ENCODE results near the gene RPSA.
"Not testable (repeated sequence)": the region's sequence is repeated elsewhere in the genome, so short reads cannot be mapped to it uniquely, and the experiment has no call there.

Gene RPSA

DNA sequence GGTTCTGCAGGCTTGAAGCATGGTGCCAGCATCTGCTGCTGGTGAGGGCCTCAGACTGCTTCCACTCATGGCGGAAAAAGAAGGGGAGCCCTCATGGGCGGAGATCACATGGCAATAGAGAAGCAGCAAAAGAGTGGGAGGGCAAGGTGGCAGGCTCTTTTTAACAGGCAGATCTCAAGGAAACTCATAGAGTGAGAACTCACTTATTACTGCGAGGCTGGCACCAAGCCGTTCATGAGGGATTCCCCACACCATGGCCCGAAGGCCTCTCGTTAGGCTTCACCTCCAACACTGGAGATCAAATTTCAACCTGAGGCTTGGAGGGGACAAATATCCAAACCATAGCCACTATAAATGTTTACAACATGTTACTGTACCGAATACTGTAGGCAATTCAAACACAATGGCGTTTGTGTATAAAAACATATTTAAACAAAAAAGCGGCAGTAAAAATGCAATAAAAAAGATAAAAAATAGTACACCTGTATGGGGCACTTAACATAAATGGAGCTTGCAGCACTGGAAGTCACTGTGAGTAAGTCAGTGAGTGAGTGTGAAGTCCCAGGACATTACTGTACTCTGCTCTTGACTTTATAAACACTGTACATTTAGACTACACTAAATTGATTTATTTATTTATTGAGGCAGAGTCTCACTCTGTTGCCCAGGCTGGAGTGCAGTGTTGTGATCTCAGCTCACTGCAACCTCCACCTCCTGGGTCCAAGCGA is 42.1 kb downstream of the RPSA start:
- no peak for DNase-seq
- intact Hi-C loops (cut with DNase I): loop anchor here (1.0 kb wide), 1 partner anchor 50 kb away; no protein-coding TSS in a partner anchor

DNA sequence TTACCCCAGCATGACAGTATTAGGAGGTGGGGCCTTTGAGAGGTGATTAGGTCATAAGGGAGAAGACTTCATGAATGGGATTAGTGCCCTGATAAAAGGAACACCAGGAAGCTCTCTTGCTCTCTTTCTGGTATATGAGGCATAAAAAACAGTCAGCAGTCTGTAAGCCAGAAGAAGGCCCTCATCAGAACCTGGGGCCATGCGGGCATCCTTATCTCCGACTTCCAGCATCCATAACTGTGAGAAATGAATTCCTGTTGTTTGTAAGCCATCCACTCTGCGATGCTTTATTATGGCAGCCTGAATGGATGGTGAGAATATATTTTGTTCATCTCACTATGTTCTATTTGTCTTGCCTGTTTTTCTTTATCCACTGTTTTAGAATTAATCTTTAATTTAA is 43.3 kb downstream of the RPSA start:
- intact Hi-C loops (cut with DNase I): no loop called here
- no peak for DNase-seq

DNA sequence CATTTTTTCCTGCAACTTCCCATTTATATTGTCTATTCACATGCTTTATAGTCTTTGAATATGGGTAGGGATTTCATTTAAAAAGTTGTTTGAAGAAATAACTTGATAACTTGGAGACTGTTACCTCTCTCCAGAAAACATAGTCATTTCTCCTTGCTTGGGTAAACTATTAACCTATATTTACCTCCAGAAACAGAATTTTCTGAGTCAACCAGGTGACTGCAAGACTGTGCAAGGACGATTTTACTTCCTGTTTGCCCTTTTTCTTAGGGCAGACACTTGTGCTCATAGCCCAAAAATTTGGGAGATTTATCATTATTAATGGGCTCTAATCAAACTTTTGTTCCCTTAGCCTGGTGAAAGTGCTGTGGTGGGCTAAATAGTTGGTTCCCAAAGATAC is 46.6 kb downstream of the RPSA start:
- no peak for DNase-seq
- intact Hi-C loops (cut with DNase I): no loop called here

DNA sequence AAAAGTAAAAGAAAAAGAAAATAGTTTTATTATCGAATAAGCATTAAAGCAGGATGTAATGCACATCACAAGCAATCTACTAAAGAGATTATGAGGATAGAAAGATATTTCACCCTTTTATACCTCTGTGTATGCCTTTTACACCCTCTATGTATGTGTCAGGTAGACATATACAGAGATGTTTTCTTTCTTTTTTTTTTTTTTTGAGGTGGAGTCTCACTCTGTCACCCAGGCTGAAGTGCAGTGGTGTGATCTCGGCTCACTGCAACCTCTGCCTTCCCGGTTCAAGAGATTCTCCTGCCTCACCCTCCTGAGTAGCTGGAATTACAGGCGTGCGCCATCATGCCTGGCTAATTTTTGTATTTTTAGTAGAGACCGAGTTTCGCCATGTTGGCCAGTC is 47.4 kb downstream of the RPSA start:
- intact Hi-C loops (cut with DNase I); DNase-seq: not testable (repeated sequence)

DNA sequence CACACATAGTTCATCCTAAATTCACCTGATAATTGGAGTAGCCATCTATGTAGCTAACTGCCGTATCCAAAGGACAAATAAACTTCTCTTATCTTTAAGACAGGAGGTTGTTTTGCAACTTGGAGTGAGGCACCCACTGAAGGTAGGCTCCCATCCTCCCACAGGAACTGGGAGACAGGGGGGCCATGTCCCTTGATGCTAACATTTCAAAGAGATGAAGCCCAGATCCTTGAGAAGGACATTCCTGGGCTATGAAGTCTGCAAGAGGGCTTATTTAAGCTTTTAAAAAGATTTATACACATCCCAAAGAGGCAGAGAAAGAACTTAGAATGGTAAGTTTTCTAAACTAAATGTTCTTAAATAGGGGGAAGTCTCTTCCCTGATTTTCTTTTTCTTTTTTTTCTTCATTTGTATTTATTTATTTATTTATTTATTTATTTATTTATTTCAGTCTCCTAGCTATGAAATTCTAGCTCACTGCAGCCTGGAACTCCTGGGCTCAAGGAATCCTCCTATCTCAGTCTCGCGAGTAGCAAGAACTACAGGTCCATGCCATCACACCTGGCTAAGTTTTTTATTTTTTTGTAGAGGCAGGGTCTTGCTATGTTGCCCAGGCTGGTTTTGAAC is 48.2 kb downstream of the RPSA start:
- DNase-seq: no peak
- intact Hi-C loops (cut with DNase I): no loop called here

DNA sequence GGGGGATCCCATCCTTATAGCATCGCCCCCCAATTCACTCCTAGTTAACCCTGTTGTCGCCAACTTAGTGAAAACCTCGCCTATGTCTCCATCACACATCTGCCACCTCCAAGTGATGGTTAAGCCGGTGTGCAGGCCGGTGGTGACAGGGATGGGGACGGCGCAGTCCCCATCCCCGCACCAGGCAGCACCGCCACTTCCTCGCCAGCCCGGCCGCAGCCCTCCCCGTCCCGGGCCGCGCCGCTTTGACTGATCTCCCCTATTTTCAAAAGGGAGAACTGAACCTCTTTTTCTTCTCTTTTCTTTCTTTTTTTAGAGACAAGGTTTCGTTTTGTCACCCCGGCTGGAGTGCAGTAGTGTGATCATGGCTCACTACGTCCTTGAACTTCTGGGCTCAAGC is 49.6 kb downstream of the RPSA start:
- DNase-seq: no peak
- intact Hi-C loops (cut with DNase I): no loop called here

DNA sequence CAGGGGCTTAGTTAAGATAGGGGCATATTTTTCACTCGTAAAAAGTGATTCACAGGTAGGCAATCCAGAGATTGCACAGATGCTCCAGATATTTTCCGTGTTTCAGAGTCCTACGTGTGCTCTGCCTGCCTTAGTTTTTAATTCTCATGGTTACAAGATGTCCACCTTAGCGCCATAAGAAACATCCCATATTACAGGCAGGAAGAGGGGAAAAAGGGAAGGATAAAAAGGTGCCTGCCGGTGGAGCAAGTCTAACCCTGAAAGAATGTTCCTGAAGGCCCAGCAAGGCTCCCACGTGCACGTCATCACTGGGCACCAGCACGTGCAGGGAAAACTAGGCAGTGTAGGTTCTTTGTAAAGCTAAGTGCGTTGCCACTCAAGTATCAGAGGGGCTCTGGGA is 50.8 kb downstream of the RPSA start:
- DNase-seq: no peak
- intact Hi-C loops (cut with DNase I): no loop called here

DNA sequence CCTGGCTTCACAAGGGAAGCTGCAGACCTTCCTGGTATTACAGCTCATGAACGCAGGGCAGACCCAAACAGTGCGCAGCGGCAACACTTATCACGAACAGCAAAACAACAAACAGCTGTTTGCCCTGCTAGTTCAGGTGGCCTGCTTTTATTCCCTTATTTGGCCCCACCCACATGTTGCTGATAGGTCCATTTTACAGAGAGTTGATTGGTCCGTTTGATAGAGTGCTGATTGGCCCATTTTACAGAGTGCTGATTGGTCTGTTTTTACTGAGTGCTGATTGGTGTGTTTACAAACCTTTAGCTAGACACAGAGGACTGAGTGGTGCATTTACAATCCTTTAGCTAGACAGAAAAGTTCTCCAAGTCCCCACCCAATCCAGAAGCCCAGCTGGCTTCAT is 52.1 kb downstream of the RPSA start:
- intact Hi-C loops (cut with DNase I); DNase-seq: not testable (repeated sequence)

DNA sequence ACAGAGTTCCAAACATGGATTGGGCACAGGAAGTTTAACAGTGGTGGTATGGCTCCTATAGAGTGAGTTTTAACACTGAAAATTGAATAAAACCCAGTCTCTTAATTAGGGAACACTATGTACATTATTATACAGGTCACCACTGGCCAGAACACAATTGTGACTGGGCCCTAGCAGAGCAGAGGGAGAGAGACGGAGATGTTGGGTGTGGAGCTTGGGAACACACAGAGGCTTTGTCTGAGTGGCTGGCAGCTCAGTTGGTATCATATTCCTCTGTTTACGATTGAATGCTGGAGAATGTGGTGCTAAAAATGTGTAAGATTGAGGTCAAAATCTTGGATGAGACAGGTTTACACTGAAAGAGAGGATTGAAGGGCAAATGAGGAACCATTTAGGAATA is 54.2 kb downstream of the RPSA start:
- intact Hi-C loops (cut with DNase I): no loop called here
- DNase-seq: peak in 9 of 10 donors; percentile 34 to 95 (median 64)
